Activated CD8-positive, alpha-beta memory T cell treated with anti-CD3 and anti-CD28 coated beads, Interleukin-2, amount 50 U/mL, for 4 hours (primary cell): Measurements from ENCODE around the gene GRK4.
"Not testable (repeated sequence)": the region's sequence is repeated elsewhere in the genome, so short reads cannot be mapped to it uniquely, and the experiment has no call there.

Source experiments
- DNase-seq: peaks from one replicate; pipeline ENCODE4 v3.0.0-alpha.2; 2020

GRK4 gene

GRCh38 chr4:3043282-3044020 is 80.1 kb downstream of the GRK4 start:
- no peak for DNase-seq

DNA sequence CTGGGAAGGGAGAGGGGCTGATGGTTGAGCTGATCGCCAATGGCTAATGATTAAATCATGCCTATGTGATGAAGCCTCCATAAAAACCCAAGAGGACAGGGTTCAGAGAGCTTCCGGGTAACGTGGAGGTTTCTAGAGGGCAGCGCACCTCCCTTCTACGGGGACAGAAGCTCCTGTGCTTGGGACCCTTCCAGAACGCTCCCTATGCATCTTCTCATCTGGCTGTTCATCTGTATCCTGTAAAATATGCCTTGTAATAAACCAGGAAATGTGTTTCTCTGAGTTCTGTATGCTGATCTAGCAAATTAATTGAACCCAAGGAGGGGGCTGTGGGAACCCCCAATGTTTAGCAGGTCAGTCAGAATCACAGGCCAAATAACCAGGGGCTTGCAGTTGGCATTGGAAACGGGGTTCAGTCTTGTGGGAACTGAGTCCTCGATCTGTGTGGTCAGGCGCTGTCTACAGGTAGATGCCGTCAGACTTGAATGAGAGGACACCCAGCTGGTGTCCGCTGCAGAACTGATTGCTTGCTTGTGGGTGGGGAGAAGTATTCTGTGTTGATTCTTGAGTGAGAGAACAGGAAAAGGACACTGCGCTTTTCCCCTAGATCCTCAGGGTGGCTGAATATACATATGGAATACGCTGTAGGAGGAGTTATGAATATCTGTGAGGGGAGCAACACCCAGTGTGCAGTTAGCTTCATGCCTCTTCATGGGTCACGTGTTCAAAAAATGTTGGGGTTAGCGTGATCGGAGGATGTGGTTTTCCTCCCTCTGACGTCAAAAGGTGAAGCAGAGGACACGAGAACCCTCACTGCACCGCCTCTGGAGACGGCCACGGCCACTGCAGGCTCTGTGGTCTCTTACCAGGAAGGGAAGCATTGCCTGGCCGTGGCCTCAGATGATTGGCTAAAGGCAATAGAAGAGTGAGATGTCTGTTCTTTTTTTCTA is 81.8 kb downstream of the GRK4 start:
- DNase-seq = peak; percentile 46

DNA sequence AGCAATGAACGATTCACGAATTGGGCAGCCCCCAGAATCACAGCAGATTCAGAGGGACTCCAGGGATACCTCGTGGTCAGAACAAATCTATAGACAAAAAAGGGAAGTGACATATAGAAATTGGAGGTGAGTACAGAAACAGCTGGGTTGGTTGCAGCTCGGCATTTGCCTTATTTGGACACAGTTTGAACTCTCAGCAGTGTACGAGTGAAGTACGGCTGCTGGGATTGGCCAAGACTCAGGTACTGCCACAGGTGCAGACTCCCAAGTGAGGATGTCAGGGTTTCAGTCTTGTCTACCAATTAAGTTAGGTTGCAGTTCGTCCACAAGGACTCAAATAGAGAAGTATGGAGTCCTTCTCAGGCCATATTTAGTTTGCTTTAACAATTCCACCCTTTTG is 82.8 kb downstream of the GRK4 start:
- DNase-seq = no peak

DNA sequence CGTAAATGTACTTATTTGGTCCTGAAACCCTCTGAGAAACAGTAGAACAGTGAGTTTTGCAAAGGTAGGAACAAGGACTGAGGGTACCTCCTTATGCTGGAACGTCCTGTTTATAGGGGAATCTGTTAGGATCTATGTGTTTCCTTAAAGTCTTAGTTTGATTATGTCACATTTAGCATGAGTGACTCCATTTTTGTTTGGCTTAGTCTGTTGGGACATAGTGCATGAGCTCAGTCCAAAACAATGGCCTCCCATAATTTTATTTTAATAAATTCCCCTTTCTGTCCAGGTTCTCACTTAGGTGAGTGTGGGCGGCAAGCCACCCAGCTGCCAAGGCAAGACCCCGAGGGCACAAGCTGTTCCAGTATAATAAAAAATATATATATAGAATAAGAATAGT is 83.3 kb downstream of the GRK4 start:
- no peak for DNase-seq

GRCh38 chr4:3047464-3048286 is 84.3 kb downstream of the GRK4 start:
- DNase-seq = peak; percentile 57

GRCh38 chr4:3051141-3051897 is 87.9 kb downstream of the GRK4 start:
- not testable (repeated sequence) for DNase-seq

DNA sequence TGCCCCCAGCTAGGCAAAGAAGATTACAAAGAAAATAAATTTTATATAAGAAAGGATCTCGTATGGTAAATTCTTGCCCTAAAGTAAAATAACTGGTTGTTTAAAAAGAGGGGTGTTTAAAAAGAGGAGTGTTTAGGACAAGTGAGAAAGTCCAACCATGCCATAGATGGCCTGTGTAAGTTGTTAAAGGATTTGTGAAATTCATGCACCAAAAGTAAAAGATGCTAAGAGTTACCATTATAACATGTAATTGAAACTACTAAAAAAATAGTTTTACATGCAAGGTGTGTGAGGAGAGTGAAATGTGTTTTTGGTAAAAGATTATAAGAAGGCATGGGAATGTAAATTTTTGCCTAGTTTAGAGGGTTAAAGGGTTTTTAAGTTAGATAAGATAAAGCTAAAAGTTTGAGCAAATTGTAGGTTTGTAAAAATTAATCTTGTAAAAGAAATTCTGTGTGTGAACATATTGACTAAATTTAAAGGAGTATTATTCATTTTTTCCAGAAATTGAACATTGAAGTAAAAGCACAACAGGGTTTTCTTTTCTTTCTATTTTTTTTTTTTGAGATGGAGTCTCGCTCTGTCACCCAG is 90.9 kb downstream of the GRK4 start:
- DNase-seq = no peak

DNA sequence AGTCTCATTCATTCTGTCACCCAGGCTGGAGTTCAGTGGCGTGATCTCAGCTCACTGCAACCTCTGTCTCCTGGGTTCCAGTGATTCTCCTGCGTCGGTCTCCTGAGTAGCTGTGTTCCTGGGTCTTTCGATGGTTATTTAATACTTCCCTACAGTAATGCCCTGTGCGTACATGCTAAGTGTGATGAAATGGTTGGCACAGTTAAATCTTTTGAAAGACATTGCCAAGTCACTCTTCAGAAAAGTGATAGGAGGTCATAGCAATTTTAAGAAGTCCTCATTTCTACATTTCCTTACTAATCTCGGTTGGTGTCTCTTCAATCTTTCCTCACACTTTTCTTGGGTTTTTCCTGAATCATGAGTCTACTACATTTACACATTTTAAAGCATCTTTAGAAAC is 96.6 kb downstream of the GRK4 start:
- no peak for DNase-seq

DNA sequence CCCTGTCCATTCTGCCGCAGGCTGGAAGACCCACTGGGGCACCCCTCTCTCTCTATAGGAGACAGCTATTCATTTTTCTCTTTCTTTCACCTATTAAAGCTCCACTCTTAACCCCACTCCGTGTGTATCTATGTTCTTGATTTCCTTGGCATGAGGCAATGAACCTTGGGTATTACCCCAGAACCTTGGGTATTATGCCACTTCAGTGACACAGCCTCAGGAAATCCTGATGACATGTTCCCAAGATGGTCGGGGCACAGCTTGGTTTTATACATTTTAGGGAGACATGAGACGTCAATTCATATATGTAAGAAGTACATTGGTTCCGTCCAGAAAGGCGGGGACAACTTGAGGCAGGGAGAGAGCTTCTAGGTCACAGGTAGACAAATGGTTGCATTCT is 97.6 kb downstream of the GRK4 start:
- DNase-seq = no peak

DNA sequence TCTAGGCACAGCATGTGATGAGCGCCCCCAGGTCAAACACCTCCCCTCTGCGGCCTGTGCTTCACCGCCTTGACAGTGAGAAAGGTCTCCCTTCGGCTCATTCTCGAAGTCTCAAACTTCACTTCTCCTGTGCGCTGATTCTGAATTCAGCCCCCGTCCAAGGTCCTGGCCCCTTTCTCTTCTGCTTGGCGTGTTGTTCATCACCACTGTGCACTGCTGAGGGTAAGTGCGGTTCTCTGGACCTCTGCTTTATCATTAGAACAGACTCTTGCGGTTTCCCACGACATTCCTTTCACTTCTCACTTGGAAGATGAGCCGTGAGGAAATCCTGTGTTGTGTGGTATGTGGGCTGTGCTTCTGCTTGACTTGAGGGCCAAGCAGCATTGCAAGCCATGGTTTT is 99.1 kb downstream of the GRK4 start:
- DNase-seq = no peak

- DNase-seq = no peak
Observed at GRCh38 chr4:3065551-3065950, 102.2 kb downstream of the GRK4 start.

GRCh38 chr4:3066836-3067400 is 103.5 kb downstream of the GRK4 start:
- no peak for DNase-seq

DNA sequence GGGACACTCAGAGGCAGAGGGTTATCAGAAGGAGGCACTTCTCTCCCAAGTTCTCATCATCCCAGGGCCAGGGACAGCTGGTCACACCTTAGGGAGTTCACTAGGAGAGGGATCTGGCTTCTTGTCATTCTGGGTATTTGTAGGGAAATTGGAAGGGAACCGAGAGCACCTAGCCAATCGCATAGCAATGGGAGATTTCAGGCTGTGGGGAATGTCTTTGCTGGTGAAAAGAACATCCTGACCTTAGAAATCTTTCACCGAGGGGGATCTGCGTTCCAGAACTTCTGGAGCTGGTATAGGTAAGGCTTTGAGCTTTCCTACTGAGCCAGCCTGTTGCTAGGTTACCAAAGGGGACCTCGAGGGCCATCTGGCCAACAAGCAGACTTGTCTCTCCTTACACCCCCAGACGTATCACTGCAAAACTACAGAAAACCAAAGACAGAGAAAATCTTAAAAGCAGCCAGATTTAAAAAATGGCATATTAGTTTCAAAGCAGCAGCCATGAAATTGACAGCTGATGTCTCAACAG is 104.2 kb downstream of the GRK4 start:
- no peak for DNase-seq

GRCh38 chr4:3069661-3070199 is 106.4 kb downstream of the GRK4 start:
- DNase-seq = no peak

DNA sequence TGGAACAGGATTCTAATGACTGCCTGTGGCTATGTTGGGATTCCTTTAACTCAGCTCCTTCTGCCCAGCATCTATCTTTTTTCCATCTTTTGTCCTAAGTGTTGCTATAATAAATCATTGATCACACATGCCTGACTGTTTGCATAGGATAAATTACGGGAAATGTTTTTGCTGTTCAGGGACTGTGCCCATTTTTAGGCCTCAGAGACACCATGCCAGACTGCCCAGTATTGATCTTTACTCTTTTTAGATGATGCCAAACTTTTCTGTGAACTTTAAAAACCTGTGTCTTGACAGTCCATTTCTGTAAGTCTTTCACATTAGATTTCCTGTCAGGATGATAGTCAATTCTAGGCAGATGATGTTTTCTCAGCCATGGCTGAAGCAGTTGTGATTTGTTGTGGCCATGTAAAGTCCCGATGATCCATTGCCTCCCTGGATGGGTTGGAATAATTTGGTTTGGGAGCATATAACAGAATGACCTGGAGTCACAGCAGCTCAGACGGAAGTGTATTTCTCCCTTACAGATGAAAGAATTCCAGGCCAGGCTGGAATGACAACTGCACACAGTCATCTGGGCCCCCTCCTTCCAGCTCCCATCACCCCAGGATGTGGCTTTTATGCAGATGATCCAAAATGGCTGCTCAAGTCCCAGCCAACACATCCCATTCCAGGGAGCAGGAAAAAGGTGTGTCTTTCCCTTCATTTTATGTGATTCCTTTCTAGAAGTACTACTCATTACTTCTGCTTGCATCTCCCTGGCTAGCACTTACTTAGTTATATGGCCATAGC is 107.5 kb downstream of the GRK4 start:
- no peak for DNase-seq

- DNase-seq = no peak
Observed at GRCh38 chr4:3071811-3072210, 108.4 kb downstream of the GRK4 start.

- no peak for DNase-seq
Observed at GRCh38 chr4:3073158-3074077, 110.0 kb downstream of the GRK4 start.

DNA sequence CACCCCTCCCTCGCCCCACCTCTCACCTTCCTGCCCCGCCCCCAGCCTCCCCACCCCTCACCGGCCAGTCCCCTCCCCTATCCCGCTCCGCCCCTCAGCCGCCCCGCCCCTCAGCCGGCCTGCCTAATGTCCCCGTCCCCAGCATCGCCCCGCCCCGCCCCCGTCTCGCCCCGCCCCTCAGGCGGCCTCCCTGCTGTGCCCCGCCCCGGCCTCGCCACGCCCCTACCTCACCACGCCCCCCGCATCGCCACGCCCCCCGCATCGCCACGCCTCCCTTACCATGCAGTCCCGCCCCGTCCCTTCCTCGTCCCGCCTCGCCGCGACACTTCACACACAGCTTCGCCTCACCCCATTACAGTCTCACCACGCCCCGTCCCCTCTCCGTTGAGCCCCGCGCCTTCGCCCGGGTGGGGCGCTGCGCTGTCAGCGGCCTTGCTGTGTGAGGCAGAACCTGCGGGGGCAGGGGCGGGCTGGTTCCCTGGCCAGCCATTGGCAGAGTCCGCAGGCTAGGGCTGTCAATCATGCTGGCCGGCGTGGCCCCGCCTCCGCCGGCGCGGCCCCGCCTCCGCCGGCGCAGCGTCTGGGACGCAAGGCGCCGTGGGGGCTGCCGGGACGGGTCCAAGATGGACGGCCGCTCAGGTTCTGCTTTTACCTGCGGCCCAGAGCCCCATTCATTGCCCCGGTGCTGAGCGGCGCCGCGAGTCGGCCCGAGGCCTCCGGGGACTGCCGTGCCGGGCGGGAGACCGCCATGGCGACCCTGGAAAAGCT is 110.9 kb downstream of the GRK4 start, which contains the start of the genes HTT and HTT-AS:
Gene HTT, plus strand, starts transcription at position 604 of the 768 bp plus-strand sequence. Its CDS starts 145 bp downstream, at position 749.
Gene HTT-AS, minus strand, starts transcription at position 461 of the 768 bp plus-strand sequence.
- DNase-seq = peak; percentile 96
